Lower leg skin (tissue), 3 donors: ENCODE results near the gene SCN8A.

Source experiments
- POLR2A ChIP-seq, 2 donors: fragments of 450-650 bp; IDR thresholded peaks; one replicate each; pipeline ENCODE4 v1.6.1; 2016 to 2017; ENCODE audit warnings: antibody characterized with exemption in 2 of 2, mild to moderate bottlenecking in 1 of 2, moderate library complexity in 1 of 2
- TF ChIP-seq, protein P1 (sequence below), 3 donors: fragments of 450-650 bp; IDR thresholded peaks; one replicate each; pipeline ENCODE4 v1.5.1; 2016; ENCODE audit warnings: antibody characterized with exemption in 3 of 3, mild to moderate bottlenecking in 3 of 3, moderate library complexity in 2 of 3

DNA sequence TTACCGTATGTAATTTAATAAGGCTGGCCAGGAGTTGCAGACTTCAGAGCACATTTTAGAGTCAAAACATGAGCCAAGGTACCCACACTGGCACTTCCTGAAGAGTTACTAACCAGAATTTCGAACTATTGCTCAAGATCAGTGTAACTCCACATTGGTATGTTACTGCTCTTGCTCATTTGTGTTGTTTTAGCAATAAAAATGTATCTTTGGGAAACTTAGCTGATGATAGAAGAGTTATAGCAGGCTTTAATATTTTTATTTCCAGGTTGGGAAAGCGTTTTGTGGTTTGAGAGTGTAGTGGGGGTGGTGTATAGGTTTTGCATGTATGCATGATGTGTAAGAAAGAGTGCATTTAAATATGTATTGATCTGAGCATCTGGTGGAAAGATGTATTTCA, 96.6 kb downstream of the SCN8A start:
- no peak for TF ChIP-seq POLR2A (IDR thresholded peaks at IDR 0.05)
- TF ChIP-seq, protein P1, sequence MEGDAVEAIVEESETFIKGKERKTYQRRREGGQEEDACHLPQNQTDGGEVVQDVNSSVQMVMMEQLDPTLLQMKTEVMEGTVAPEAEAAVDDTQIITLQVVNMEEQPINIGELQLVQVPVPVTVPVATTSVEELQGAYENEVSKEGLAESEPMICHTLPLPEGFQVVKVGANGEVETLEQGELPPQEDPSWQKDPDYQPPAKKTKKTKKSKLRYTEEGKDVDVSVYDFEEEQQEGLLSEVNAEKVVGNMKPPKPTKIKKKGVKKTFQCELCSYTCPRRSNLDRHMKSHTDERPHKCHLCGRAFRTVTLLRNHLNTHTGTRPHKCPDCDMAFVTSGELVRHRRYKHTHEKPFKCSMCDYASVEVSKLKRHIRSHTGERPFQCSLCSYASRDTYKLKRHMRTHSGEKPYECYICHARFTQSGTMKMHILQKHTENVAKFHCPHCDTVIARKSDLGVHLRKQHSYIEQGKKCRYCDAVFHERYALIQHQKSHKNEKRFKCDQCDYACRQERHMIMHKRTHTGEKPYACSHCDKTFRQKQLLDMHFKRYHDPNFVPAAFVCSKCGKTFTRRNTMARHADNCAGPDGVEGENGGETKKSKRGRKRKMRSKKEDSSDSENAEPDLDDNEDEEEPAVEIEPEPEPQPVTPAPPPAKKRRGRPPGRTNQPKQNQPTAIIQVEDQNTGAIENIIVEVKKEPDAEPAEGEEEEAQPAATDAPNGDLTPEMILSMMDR (IDR thresholded peaks at IDR 0.05): no peak
